GM19023 (cell line): ENCODE data around the gene C10orf90.

ENCODE experiments used
- ATAC-seq: cut with Tn5 transposase; IDR thresholded peaks from one replicate; pipeline ENCODE4 v1.9.1; 2021; ENCODE audit warnings: mild to moderate bottlenecking, moderate library complexity; ENCODE audit not compliant: unreplicated experiment

Gene C10orf90

GRCh38 chr10:126474031-126474430, 196.5 kb downstream of the C10orf90 start:
- no peak for ATAC-seq

- no peak for ATAC-seq
Observed at GRCh38 chr10:126470991-126471390, 199.5 kb downstream of the C10orf90 start.

- ATAC-seq = no peak
Observed at GRCh38 chr10:126469692-126470091, 200.8 kb downstream of the C10orf90 start.

DNA sequence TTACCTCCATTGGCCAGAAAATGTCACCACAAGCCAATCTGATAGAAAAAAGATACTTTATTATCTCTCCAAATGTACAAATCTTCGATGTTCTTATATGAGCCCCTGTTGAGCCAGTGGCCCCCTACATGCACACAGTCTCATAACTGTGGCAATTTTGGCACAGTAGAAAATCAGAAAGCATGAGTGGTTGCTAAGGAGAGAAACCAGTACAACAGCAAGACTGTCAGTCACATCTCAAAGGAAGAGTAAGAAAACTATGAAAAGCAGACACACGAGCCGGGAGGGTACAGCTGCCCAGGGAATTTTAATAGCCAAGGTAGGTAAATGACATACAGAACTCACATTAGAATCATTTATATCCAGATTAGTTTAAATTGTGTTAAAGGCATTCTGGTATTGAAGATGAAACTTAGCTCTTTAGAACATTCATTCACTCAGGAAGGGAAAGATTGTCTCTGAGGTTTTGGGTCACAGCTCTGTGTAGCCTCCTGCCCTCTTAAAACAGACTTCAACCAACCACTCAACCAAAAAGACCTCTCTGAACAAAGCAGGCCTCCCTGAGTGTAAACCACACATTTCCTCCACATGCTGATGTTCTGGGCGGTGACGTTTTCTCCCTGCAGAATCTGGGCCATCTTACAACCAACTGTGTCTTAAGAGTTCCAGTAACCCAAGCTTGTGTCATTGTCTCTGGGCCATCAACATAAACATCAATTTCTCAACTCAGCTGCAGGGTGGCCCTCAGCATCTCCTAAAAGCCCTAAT, 201.4 kb downstream of the C10orf90 start:
- ATAC-seq = no peak

DNA sequence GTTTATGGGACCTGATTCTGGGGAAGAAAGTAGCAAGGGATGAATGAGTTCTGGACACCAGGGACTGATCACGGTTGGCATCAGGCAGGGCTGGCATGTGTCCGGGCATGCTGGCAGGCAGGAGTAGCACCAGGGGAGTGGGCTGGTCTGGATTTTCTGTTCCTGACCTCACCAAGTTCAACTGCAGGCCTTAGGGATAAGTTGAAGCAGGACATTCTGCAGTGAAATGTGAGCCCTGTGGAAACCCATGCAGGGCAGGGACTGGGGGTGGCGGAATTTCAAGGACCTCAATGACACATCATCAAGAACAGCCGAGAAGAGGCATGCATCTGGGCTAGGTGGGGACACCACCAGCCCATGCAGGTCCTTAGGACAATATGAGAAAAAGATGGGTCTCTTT, 202.0 kb downstream of the C10orf90 start:
- ATAC-seq = no peak

DNA sequence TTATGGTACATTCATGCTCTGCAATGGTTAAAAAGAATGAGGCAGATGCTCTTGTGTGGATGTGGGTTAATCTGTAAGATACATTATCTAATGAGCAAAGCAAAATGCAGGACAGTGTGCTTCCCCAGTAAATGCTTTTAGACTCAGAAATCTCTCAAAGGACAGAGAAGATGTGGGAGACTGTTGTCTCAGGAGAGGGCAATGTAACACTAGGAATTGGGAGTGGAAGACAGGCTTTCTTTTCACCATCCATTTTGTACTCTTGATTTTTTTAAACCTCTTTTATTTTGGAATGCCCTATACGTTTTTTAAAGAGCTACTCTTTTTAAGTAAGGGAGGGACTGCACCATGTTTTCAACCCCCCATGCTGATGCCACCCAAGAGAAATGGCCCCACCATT, 204.7 kb downstream of the C10orf90 start:
- ATAC-seq = no peak

- ATAC-seq = no peak
Observed at GRCh38 chr10:126463286-126463685, 207.2 kb downstream of the C10orf90 start.

DNA sequence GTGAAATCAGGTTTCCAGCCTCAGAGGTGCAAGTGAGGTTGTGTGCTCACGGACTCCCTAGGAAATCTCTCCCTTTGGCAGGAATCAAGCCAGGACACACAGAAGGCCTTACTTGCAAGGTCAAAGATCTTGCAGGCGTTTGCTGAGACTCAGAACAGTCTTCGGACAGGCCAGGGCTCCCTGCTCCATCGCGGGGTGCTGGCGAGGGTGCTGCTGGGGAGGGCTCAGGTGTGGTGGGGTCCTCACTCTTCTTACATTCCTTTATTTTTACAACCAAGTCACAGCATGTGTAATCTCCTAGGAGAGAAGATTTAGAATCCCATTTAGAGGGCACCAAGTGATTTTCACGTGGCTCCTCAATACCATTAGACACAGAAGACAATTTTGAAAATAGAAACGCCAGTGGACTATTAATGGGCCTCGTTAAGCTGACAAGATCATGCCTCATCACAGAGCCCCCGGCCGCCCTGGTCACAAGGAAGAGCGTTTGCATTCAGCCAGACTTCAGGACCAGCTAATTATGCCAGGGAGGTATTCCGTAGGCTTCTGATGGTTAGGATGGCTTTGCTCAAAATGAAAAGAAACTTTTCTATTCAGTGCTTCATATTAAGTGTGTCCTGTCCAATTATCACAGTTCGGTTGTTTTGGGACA, 209.1 kb downstream of the C10orf90 start:
- no peak for ATAC-seq

DNA sequence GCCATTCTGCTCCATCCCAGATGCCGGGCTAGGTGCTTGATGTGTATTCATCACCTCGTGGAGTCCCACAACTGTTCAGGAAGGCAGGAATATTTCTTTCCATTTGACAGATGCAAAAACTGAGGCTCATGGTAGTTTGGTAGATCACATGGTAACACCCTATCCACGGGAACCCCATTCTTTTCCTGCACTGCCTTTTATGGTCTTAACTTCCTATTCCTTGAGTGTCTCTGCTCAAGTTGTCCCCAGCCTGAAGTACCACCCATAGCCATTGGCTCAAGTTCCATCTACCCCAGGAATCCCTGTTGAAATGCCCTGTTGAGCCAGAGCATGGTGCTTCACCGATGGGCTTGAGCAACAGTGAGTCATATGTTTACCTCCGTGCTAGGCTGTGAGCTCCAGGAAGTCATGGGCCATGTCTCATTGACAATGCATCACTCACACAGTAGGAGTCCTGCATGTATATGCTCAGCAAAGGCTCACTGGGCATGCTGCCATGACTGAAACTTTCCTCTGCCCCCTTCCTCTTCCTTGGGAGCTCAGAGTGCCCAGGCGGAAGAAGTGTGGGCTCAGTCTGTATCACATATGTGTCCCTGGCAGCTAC, 210.5 kb downstream of the C10orf90 start:
- no peak for ATAC-seq

- ATAC-seq = no peak
Observed at GRCh38 chr10:126459032-126459831, 211.3 kb downstream of the C10orf90 start.

- no peak for ATAC-seq
Observed at GRCh38 chr10:126458466-126458865, 212.0 kb downstream of the C10orf90 start.

DNA sequence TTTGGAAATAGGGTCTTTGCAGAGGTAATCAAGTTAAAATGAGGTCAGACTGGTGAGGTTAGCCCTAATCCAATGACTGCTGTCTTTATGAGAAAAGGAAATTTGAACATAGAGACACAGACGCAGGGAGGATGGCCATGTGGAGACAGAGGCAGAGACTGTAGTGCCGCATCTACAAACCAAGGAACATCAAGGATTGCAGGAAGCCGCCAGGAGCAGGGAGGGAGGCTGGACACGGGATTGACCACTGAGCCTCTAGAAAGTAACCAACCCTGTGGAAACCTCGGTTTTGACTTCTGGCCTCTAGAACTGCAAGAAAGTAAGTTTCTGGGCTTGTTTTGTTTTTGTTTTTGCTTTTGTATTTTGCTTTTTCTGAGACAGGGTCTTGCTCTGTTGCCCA, 213.9 kb downstream of the C10orf90 start:
- no peak for ATAC-seq

- ATAC-seq = no peak
Observed at GRCh38 chr10:126455766-126456405, 214.6 kb downstream of the C10orf90 start.

DNA sequence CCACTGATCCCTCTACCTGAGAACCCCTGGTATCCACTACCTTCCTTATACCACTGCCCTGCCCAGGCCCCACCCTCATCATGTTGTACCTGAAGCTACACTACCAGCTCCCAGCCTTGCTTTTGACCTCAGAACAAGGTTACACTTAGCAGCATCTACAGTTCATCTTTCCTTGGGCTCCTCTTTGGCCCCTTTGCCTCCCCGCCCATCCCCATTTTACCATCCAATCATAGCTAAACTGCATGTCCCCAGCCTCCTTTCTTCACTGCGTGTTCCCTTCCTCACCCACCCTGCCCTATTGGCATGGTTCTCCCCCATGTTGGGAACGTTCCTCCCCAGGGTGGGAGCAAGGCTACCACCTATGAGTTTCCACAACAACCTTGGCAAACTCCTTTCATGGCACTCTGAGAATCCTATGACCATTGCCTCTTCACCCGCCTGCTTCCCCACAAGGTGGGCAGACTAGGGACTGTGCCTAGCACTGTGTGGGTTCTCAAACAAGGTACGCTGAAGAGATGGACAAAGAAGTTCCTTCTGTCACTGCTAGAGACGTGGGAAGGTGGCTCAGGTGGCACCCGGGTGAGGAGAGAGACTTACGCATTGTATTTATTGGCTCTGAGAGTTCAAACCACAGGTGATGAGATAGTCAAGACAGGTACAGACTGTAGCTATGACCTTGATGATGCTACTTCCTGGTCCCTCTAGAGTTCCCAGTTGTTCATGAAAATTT, 215.3 kb downstream of the C10orf90 start:
- no peak for ATAC-seq

DNA sequence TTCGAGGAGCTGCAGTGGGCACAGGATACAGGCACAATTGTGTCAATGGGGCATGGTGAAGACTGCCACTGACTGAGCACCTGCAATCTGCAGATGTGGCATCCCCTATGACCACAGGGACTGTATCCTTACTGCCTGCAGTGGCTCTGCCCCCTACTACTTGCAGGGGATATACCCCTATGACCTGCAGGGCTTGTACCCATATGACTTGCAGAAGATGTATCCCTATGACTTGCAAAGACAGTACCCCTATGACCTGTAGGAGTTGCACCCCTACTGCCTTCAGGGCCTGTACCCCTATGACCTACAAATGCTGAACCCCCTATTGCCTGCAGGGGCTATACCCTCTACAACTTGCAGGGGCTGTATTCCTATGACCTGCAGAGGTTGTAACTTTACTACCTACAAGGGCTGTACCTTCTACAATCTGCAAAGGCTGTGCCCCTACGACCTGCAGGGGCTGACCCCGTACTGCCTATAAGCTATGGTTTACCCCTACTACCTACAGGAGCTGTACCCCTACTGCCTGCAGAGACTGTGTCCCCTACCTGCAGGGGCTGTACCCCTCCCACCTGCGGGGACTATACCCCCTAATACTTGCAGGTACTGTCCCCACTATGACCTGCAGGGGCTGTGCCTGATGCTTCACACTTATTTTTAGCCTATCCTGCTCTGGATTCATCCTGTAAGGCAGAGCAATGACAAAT, 216.3 kb downstream of the C10orf90 start:
- ATAC-seq = no peak

DNA sequence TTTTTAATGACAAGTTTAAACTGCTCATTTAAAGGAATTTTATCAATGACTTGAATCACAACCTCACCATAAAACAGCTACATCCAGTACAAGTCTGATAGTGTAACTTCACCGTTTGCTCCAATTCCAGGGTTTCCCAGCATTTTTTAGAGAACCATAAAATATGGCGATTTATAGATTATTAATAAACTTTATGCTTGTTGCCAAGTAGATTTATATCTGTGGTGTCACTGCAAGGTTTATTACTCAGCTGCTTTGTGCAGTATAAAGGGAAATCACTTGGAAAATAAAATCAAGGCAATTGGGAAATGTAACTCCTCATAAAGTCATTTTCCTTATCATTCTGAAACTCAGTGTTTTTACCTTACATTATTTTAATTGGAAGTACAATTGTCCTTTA, 218.2 kb downstream of the C10orf90 start:
- no peak for ATAC-seq

DNA sequence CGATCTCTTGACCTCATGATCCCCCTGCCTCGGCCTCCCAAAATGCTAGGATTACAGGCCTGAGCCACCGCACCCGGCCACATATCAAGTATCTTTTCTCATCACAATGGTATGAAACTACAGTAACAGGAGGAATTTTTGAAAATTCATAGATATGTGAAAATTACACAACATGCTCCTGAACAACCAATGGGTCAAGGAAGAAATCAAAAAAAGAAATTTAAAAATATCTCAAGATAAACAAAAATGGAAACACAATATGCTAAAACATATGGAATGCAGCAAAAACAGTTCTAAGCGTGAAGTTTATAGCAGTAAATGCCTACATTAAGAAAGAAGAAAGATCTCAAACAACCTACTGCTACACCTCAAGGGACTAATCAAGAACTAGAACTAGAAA, 222.4 kb downstream of the C10orf90 start:
- ATAC-seq = no peak

GRCh38 chr10:126439942-126440341, 230.6 kb downstream of the C10orf90 start:
- no peak for ATAC-seq

DNA sequence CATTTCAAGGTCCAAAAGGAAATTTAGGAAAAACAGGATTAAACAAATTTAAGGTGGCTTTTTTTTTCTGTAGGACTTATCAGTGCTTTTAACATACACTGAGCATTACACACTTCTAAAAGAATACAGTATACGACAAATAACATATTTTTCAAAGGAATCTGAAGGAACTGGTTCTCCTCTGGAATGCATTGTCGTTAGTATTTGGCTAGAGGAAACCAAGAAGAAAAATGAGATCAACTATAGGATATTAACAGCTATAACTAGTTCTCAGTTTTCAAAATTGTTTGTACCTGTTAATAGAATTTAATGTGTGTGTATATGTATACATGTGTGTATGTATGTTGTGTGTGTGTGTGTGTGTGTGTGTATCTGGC, 232.1 kb downstream of the C10orf90 start:
- ATAC-seq = no peak
